GM10248 (cell line): ENCODE results near the gene CTSE.
"Not testable (repeated sequence)": the region's sequence is repeated elsewhere in the genome, so short reads cannot be mapped to it uniquely, and the experiment has no call there.

Experiments
- CTCF ChIA-PET: fragments of 300-600 bp; sonication (Branson Sonifier 250); formaldehyde crosslinking; extraction: SDS; loops from one replicate; lab custom pipeline; 2021; ENCODE audit warnings: antibody characterized with exemption; lab: Yijun Ruan, JAX
- POLR2A ChIA-PET: fragments of 350-650 bp; sonication (Branson Sonifier 250); formaldehyde crosslinking; extraction: SDS; loops from one replicate; lab custom pipeline; 2020; ENCODE audit warnings: antibody characterized with exemption; lab: Yijun Ruan, JAX
- DNase-seq: peaks from one replicate; pipeline ENCODE4 v3.0.0; 2012; ENCODE audit errors: extremely low spot score
- CTCF ChIP-seq: IDR thresholded peaks from 2 replicates; pipeline ENCODE4 v1.5.1; 2012; ENCODE audit warnings: mild to moderate bottlenecking, low read depth; ENCODE audit errors: extremely low read depth, missing control alignments, control extremely low read depth

CTSE gene

GRCh38 chr1:206000641-206001339 is 22.9 kb downstream of the CTSE start:
- CTCF ChIA-PET, result interaction anchor here (1.2 to 6.0 kb wide), 6 partner anchors 10 to 209 kb away, joined by 3 to 41 read pairs (median 6); no protein-coding TSS in a partner anchor
- POLR2A ChIA-PET, result no interaction called here
- no peak for DNase-seq
- TF ChIP-seq CTCF, result no peak

GRCh38 chr1:205998457-205999241 is 25.0 kb downstream of the CTSE start:
- no peak for TF ChIP-seq CTCF
- DNase-seq, result no peak
- ChIA-PET CTCF (interaction anchor here (1.0 to 6.0 kb wide), 9 partner anchors 13 to 129 kb away, joined by 3 to 41 read pairs (median 6); no protein-coding TSS in a partner anchor), POLR2A (no interaction called here)

GRCh38 chr1:205996641-205997040 is 27.1 kb downstream of the CTSE start:
- DNase-seq, POLR2A ChIA-PET: not testable (repeated sequence)
- CTCF ChIA-PET, result interaction anchor here (0.9 to 6.0 kb wide), 3 partner anchors 18 to 338 kb away, joined by 3 to 41 read pairs (median 4); no protein-coding TSS in a partner anchor

- no peak for DNase-seq
- ChIA-PET CTCF (interaction anchor here (0.5 to 5.7 kb wide), 7 partner anchors 9 to 337 kb away, joined by 3 to 53 read pairs (median 4); no protein-coding TSS in a partner anchor), POLR2A (no interaction called here)
- TF ChIP-seq CTCF, result no peak
Observed at GRCh38 chr1:205994346-205994745, 29.3 kb downstream of the CTSE start.

- no peak for TF ChIP-seq CTCF
- ChIA-PET POLR2A (no interaction called here), CTCF (interaction anchor here (1.0 to 5.7 kb wide), 8 partner anchors 9 to 202 kb away, joined by 3 to 53 read pairs (median 4); partner anchors contain the start of gene RAB7B)
- DNase-seq, result no peak
Observed at GRCh38 chr1:205993068-205993467, 30.6 kb downstream of the CTSE start.

GRCh38 chr1:205992218-205992882 is 31.3 kb downstream of the CTSE start:
- no peak for TF ChIP-seq CTCF
- ChIA-PET CTCF (interaction anchor here (1.0 to 5.7 kb wide), 10 partner anchors 8 to 201 kb away, joined by 3 to 53 read pairs (median 4); partner anchors contain the start of gene RAB7B), POLR2A (no interaction called here)
- no peak for DNase-seq
